Measurements from ENCODE around the gene CGB8. TPM values are rescaled to one million over a fixed set of nuclear protein-coding genes. Genes with fewer than 3 reads are reported as not detected.

The CGB8 gene
- total RNA-seq, 3 donors from 2014 or later, result not detected

- no peak overlapping the region for H3K4me3 ChIP-seq
- H3K9me3 ChIP-seq, result no peaks in the 10 kb centered on the region
- DNase-seq (ENCODE audit: low spot score in 2 of 2), result no peak
- no peaks in the 10 kb centered on the region for H3K4me1 ChIP-seq
- no peak for TF ChIP-seq POLR2A (IDR thresholded peaks at IDR 0.05)
- TF ChIP-seq CTCF (IDR thresholded peaks at IDR 0.05), result no peak
- TF ChIP-seq POLR2AphosphoS5 (IDR thresholded peaks at IDR 0.05), result no peak
- no peaks in the 10 kb centered on the region for H3K27me3 ChIP-seq
- intact Hi-C loops (cut with DNase I; ENCODE audit: low total_unique reads), result no loop called here
- no peak overlapping the region for H3K27ac ChIP-seq
- peaks cover 5% of the 10 kb centered on the region for H3K36me3 ChIP-seq
Observed at GRCh38 chr19:49004964-49005614, 43.8 kb downstream of the CGB8 start.

GRCh38 chr19:49004133-49004532 is 44.8 kb downstream of the CGB8 start:
- H3K4me3 ChIP-seq, result no peak overlapping the region
- no peak for DNase-seq (ENCODE audit: low spot score in 2 of 2)
- H3K27me3 ChIP-seq, result no peaks in the 10 kb centered on the region
- intact Hi-C loops (cut with DNase I; ENCODE audit: low total_unique reads), result no loop called here
- H3K36me3 ChIP-seq, result peaks cover 5% of the 10 kb centered on the region
- H3K27ac ChIP-seq, result no peak overlapping the region
- no peaks in the 10 kb centered on the region for H3K9me3 ChIP-seq
- no peaks in the 10 kb centered on the region for H3K4me1 ChIP-seq
- no peak for TF ChIP-seq CTCF (IDR thresholded peaks at IDR 0.05)
- no peak for TF ChIP-seq POLR2A (IDR thresholded peaks at IDR 0.05)

GRCh38 chr19:48999481-49000325 is 49.2 kb downstream of the CGB8 start:
- intact Hi-C loops (cut with DNase I; ENCODE audit: low total_unique reads), result no loop called here
- H3K4me3 ChIP-seq, result no peak overlapping the region
- no peak overlapping the region for H3K27ac ChIP-seq
- H3K9me3 ChIP-seq, result no peaks in the 10 kb centered on the region
- TF ChIP-seq CTCF (IDR thresholded peaks at IDR 0.05) (peak in 1 of 3 donors; percentile 29), POLR2AphosphoS5 (IDR thresholded peaks at IDR 0.05) (no peak)
- no peaks in the 10 kb centered on the region for H3K4me1 ChIP-seq
- DNase-seq (ENCODE audit: low spot score in 2 of 2), result no peak
- no peaks in the 10 kb centered on the region for H3K27me3 ChIP-seq
- H3K36me3 ChIP-seq, result no peaks in the 10 kb centered on the region

- no peaks in the 10 kb centered on the region for H3K9me3 ChIP-seq
- TF ChIP-seq CTCF (IDR thresholded peaks at IDR 0.05) (no peak), POLR2A (IDR thresholded peaks at IDR 0.05) (no peak), POLR2AphosphoS5 (IDR thresholded peaks at IDR 0.05) (no peak)
- DNase-seq (ENCODE audit: low spot score in 2 of 2), result no peak
- H3K4me1 ChIP-seq, result peaks cover 0 to 2% of the 10 kb centered on the region in 2 donors
- H3K27ac ChIP-seq, result no peak overlapping the region
- H3K27me3 ChIP-seq, result no peaks in the 10 kb centered on the region
- intact Hi-C loops (cut with DNase I; ENCODE audit: low total_unique reads), result no loop called here
- no peaks in the 10 kb centered on the region for H3K36me3 ChIP-seq
- H3K4me3 ChIP-seq, result no peak overlapping the region
Observed at GRCh38 chr19:48997972-48998371, 50.9 kb downstream of the CGB8 start.

Other genes with a start within 250 kb of the CGB8 start
- 10 to 100 TPM; 26.9 to 49.0 (median 28.8) TPM for gene BCAT2, start 238.1 kb downstream of the CGB8 start, total RNA-seq
- gene HSD17B14, start 212.6 kb downstream of the CGB8 start, total RNA-seq, result 10 to 100 TPM; 13.1 to 18.6 (median 14.6) TPM
- gene PLEKHA4, start 180.5 kb downstream of the CGB8 start, total RNA-seq, result 10 to 100 TPM in 2 of 3 donors, 1 to 10 TPM in 1; 6.4 to 25.6 (median 22.4) TPM
- 10 to 100 TPM; 59.6 to 74.2 (median 65.4) TPM for gene PPP1R15A, start 176.7 kb downstream of the CGB8 start, total RNA-seq
- under 1 TPM in 2 of 3 donors, not detected in 1; 0.48 to 0.73 TPM for gene TULP2, start 150.4 kb downstream of the CGB8 start, total RNA-seq
- gene NUCB1, start 148.8 kb downstream of the CGB8 start, total RNA-seq, result 100 to 1,000 TPM; 131 to 333 (median 223) TPM
- gene DHDH, start 115.4 kb downstream of the CGB8 start, total RNA-seq, result 1 to 10 TPM in 1 of 3 donors, under 1 TPM in 1, not detected in 1; 0.96 to 1.3 TPM
- gene BAX, start 94.2 kb downstream of the CGB8 start, total RNA-seq, result 10 to 100 TPM; 34.2 to 56.0 (median 36.0) TPM
- over 10,000 TPM in 1 of 3 donors, 1,000 to 10,000 TPM in 2; 3,861 to 12,429 (median 4,028) TPM for gene FTL, start 83.8 kb downstream of the CGB8 start, total RNA-seq
- 10 to 100 TPM; 24.0 to 26.4 (median 24.6) TPM for gene GYS1, start 55.8 kb downstream of the CGB8 start, total RNA-seq
- 100 to 1,000 TPM in 1 of 3 donors, 10 to 100 TPM in 2; 74.1 to 104 (median 84.0) TPM for gene RUVBL2, start 55.2 kb downstream of the CGB8 start, total RNA-seq
- gene LHB, start 32.0 kb downstream of the CGB8 start, total RNA-seq, result not detected
- gene CGB3, start 24.8 kb downstream of the CGB8 start, total RNA-seq, result not detected
- not detected for gene CGB2, start 17.2 kb downstream of the CGB8 start, total RNA-seq
- not detected for gene CGB1, start 12.2 kb downstream of the CGB8 start, total RNA-seq
- not detected for gene CGB5, start 5.3 kb downstream of the CGB8 start, total RNA-seq
- 1 to 10 TPM in 1 of 3 donors, under 1 TPM in 1, not detected in 1; 0.15 to 2.0 TPM for gene CGB7, start 8.6 kb upstream of the CGB8 start, total RNA-seq
- gene NTF4, start 15.7 kb upstream of the CGB8 start, total RNA-seq, result 1 to 10 TPM in 2 of 3 donors, not detected in 1; 3.9 to 6.4 TPM
- not detected for gene KCNA7, start 23.6 kb upstream of the CGB8 start, total RNA-seq
- gene SNRNP70, start 36.3 kb upstream of the CGB8 start, total RNA-seq, result 100 to 1,000 TPM; 222 to 444 (median 316) TPM
- 10 to 100 TPM in 2 of 3 donors, 1 to 10 TPM in 1; 8.5 to 17.6 (median 11.8) TPM for gene LIN7B, start 65.3 kb upstream of the CGB8 start, total RNA-seq
- gene C19orf73, start 70.0 kb upstream of the CGB8 start, total RNA-seq, result 1 to 10 TPM; 3.8 to 5.7 (median 4.6) TPM
- gene PPFIA3, start 70.4 kb upstream of the CGB8 start, total RNA-seq, result 1 to 10 TPM; 3.4 to 6.2 (median 3.4) TPM
- gene HRC, start 106.3 kb upstream of the CGB8 start, total RNA-seq, result 1 to 10 TPM in 2 of 3 donors, under 1 TPM in 1; 0.88 to 2.7 (median 1.3) TPM
- 10 to 100 TPM; 13.1 to 34.0 (median 24.3) TPM for gene TRPM4, start 108.7 kb upstream of the CGB8 start, total RNA-seq

Data from breast epithelium (tissue), 4 donors.